ENCODE data around the gene ATRIP.

ATRIP gene

GRCh38 chr3:48435223-48435595 lies 11.3 kb upstream of the ATRIP start:
- peaks cover 52% of the 10 kb centered on the region for H3K36me3 Mint-ChIP-seq (ENCODE audit: low read depth)
- H3K4me3 Mint-ChIP-seq = no peak overlapping the region
- no peaks in the 10 kb centered on the region for H3K9me3 Mint-ChIP-seq
- H3K27me3 Mint-ChIP-seq = no peaks in the 10 kb centered on the region
- no peak for DNase-seq
- peak overlapping the region; percentile 2 for H3K27ac Mint-ChIP-seq
- H3K4me1 Mint-ChIP-seq (ENCODE audit: low read depth) = peaks cover 30% of the 10 kb centered on the region

GRCh38 chr3:48435774-48436476 lies 10.6 kb upstream of the ATRIP start:
- Mint-ChIP-seq H3K27me3 (no peaks in the 10 kb centered on the region), H3K4me1 (ENCODE audit: low read depth) (peaks cover 26% of the 10 kb centered on the region), H3K36me3 (ENCODE audit: low read depth) (peaks cover 55% of the 10 kb centered on the region), H3K9me3 (no peaks in the 10 kb centered on the region), H3K27ac (no peak overlapping the region), H3K4me3 (no peak overlapping the region)
- peak; percentile 88 for DNase-seq

DNA sequence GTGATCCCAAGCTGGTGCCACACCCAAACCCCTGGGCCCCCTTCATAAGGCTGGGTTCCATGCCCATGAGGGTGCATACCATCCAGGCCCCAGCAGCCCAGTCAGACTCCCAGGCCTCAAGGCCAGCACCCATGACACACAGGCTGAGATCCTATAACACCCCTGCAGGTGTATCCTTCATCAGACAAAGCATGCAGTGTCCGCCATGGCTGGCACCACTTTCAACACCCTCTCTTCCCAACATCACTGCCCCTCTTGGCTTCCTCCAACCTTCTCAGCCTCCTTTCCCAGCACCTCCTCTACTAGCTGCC lies 10.1 kb upstream of the ATRIP start:
- no peak for DNase-seq
- Mint-ChIP-seq H3K9me3 (no peaks in the 10 kb centered on the region), H3K4me1 (ENCODE audit: low read depth) (peaks cover 26% of the 10 kb centered on the region), H3K27me3 (no peaks in the 10 kb centered on the region), H3K27ac (no peak overlapping the region), H3K36me3 (ENCODE audit: low read depth) (peaks cover 54% of the 10 kb centered on the region), H3K4me3 (no peak overlapping the region)

- no peaks in the 10 kb centered on the region for H3K9me3 Mint-ChIP-seq
- H3K4me3 Mint-ChIP-seq = no peak overlapping the region
- no peak for DNase-seq
- H3K27me3 Mint-ChIP-seq = no peaks in the 10 kb centered on the region
- peaks cover 54% of the 10 kb centered on the region for H3K36me3 Mint-ChIP-seq (ENCODE audit: low read depth)
- H3K27ac Mint-ChIP-seq = no peak overlapping the region
- H3K4me1 Mint-ChIP-seq (ENCODE audit: low read depth) = peaks cover 31% of the 10 kb centered on the region
Observed at GRCh38 chr3:48436855-48437254, 9.7 kb upstream of the ATRIP start.

DNA sequence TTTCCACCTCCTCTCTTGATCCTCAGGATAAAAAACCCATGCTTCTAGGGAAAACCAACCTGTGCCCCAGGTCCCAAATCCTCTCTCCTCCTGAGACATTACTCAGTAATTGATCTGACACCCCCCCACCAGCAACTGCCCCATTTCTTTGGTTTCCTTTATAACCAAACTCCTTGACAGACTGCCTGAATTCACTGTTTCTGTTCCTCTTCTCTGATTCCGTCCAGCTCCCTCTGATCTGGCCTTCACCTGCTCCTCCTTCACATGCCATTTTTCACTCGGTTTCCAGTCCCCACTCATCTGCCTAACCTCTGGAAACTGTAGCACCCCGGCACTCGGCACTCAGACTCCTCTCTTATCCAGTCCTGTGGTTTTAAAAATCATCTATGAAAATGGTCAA lies 8.7 kb upstream of the ATRIP start:
- Mint-ChIP-seq H3K4me3 (no peak overlapping the region), H3K27me3 (no peaks in the 10 kb centered on the region), H3K27ac (no peak overlapping the region)

DNA sequence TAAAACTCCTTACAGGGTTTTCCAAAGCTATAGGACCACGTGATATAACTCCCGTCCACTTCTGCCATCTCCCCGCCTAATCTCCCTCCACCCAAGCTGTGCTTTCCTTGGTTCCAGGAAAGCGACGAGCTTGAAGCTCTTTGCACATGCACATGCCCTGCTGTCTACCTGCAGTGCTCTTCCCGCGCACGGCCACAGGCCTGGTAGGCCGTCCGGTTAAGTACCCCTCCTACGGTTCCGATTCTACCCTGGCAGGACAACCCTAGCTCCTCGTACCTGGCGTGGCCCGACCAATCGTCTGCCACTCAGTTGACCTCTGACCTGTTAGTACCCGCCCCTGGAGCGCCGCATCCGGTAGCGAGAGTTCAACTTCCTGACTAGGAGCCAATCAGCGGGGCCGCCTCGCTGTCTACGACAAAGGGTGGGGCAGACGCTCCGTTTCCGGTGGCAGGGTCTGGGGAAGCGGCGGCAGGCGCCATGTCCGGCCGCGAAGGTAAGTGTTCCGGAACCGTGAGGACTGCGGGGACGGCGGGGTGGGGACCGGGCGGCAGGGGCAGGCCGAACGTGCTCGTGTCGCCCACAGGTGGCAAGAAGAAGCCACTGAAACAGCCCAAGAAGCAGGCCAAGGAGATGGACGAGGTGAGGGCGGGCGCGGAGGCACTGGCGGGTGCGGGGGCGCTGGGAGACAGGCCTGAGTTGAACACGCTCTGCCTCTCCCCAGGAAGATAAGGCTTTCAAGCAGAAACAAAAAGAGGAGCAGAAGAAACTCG lies 6.5 kb upstream of the ATRIP start, which contains the start of the genes CCDC51 and TMA7:
Gene CCDC51, minus strand, starts transcription at position 300 of the 770 bp plus-strand sequence. CDS start 4,991 bp downstream, outside the sequence.
Gene TMA7, plus strand, starts transcription at position 438 of the 770 bp plus-strand sequence. Its CDS starts 40 bp downstream, at position 478.
- H3K36me3 Mint-ChIP-seq (ENCODE audit: low read depth) = peaks cover 55% of the 10 kb centered on the region
- peaks cover 40% of the 10 kb centered on the region for H3K4me1 Mint-ChIP-seq (ENCODE audit: low read depth)
- no peaks in the 10 kb centered on the region for H3K9me3 Mint-ChIP-seq
- DNase-seq = peak; percentile 99
- H3K4me3 Mint-ChIP-seq = peak within 1 kb of the TSS; percentile 94
- H3K27me3 Mint-ChIP-seq = no peaks in the 10 kb centered on the region
- H3K27ac Mint-ChIP-seq = peak within 1 kb of the TSS; percentile 97

More for the DNA sequence above, 8.7 kb upstream of the ATRIP start:
- Mint-ChIP-seq H3K9me3 (no peaks in the 10 kb centered on the region), H3K36me3 (ENCODE audit: low read depth) (peaks cover 54% of the 10 kb centered on the region), H3K4me1 (ENCODE audit: low read depth) (peaks cover 38% of the 10 kb centered on the region)
- no peak for DNase-seq

DNA sequence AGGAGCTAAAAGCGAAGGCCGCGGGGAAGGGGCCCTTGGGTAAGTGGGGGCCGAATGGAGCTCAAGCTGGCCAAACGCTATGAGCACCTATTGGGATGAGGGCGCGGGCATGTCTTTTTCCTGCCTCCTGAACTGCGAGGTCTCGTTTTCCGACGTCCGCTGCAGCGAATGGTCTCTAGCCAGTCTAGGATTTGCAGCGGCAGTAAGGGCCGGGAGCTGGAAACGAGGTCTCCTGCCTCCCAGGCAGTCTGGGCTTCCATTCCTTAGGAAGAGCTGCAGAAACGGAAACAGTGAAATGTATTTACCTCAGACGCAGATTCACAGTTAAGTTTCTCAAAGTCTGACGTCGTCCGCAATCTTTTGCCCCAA lies 6.0 kb upstream of the ATRIP start:
- Mint-ChIP-seq H3K36me3 (ENCODE audit: low read depth) (peaks cover 57% of the 10 kb centered on the region), H3K27ac (peak overlapping the region; percentile 97), H3K9me3 (no peaks in the 10 kb centered on the region), H3K4me1 (ENCODE audit: low read depth) (peaks cover 42% of the 10 kb centered on the region), H3K4me3 (peak overlapping the region; percentile 94), H3K27me3 (no peaks in the 10 kb centered on the region)
- DNase-seq = no peak

DNA sequence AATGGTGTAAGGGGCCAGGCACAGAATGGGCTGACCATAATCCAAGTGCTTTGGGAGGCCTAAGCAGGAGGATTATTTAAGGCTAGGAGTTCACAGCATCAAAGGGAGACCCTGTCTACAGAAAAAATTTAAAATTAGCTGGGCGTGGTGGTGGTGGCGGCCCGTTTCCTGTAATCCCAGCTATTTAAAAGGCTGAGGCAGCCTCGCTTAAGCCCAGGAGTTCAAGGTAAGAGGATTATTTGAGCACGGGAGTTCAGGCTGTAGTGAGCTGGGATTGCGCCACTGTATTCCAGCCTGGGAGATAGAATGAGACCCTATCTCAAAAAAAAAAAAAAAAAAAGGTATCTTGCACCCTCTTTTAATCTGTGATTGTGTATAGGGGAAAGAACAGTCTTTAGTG lies 4.6 kb upstream of the ATRIP start:
- DNase-seq = no peak
- H3K4me3 Mint-ChIP-seq = peak overlapping the region; percentile 94
- peaks cover 51% of the 10 kb centered on the region for H3K4me1 Mint-ChIP-seq (ENCODE audit: low read depth)
- no peaks in the 10 kb centered on the region for H3K27me3 Mint-ChIP-seq
- H3K36me3 Mint-ChIP-seq (ENCODE audit: low read depth) = peaks cover 68% of the 10 kb centered on the region
- peak overlapping the region; percentile 97 for H3K27ac Mint-ChIP-seq
- H3K9me3 Mint-ChIP-seq = no peaks in the 10 kb centered on the region

- Mint-ChIP-seq H3K4me1 (ENCODE audit: low read depth) (peaks cover 56% of the 10 kb centered on the region), H3K9me3 (no peaks in the 10 kb centered on the region), H3K27me3 (no peaks in the 10 kb centered on the region), H3K36me3 (ENCODE audit: low read depth) (peaks cover 89% of the 10 kb centered on the region), H3K27ac (peak overlapping the region; percentile 89), H3K4me3 (peak overlapping the region; percentile 89)
- no peak for DNase-seq
Observed at GRCh38 chr3:48445277-48445882, 1.2 kb upstream of the ATRIP start.

DNA sequence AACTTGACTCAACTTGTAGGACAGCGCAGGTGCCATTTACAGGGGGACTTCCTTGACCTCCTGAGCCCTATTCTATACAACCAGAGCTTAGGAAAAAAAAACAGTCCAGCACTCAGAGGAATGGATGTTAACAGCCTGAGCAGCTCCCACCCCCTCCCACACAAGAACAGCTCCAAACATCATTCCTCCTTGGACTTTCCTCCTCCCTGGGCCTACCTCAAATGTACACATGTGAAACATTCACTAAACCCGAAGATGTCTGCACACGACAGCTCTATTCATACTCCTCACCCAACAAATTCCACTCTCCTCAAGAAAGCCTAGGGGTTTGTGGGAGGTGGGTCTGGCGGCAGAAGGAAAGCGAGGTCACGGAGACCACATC lies 503 bp upstream of the ATRIP start:
- DNase-seq = no peak
- H3K4me1 Mint-ChIP-seq (ENCODE audit: low read depth) = peaks cover 56% of the 10 kb centered on the region
- peak overlapping the region; percentile 89 for H3K4me3 Mint-ChIP-seq
- H3K36me3 Mint-ChIP-seq (ENCODE audit: low read depth) = peaks cover 87% of the 10 kb centered on the region
- H3K27me3 Mint-ChIP-seq = no peaks in the 10 kb centered on the region
- no peaks in the 10 kb centered on the region for H3K9me3 Mint-ChIP-seq
- peak overlapping the region; percentile 89 for H3K27ac Mint-ChIP-seq

DNA sequence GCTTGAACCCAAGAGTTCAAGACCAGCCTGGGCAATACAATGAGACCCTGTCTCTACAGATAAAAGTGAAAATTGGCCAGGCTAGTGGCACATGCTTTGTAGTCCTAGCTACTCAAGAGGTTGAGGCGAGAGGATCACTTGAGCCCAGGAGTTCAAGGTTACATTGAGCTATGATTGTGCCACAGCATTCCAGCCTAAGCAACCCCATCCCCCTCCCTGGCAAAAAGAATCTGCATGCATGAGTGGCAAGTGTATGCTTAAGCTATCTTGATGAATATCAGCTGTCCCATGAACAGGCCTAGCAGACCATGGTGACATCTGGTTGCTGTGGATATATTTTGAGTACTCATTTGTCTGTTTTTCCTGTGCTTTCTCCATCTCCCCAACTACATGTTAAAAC lies 4.7 kb downstream of the ATRIP start:
- Mint-ChIP-seq H3K4me1 (ENCODE audit: low read depth) (peaks cover 22% of the 10 kb centered on the region), H3K27ac (no peak overlapping the region), H3K9me3 (no peaks in the 10 kb centered on the region), H3K36me3 (ENCODE audit: low read depth) (peaks cover 87% of the 10 kb centered on the region), H3K4me3 (no peak overlapping the region), H3K27me3 (no peaks in the 10 kb centered on the region)
- DNase-seq = no peak

DNA sequence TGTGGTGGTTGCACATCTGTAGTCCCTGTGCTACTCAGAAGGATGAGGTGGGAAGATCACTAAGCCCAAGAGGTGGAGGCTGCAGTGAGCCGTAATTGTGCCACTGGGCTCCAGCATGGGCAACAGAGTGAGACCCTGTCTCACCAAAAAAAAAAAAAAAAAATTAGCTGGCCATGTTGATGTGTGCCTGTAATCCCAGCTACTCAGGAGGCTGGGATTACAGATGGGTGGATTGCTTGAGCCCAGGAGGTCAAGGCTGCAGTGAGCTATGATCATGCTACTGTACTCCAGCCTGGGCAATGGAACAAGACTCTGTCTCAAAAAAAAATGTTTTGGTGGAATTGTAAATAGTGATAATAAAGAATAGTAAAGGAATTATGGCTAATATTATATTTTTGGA lies 9.9 kb downstream of the ATRIP start:
- Mint-ChIP-seq H3K4me1 (ENCODE audit: low read depth) (peaks cover 2% of the 10 kb centered on the region), H3K9me3 (no peaks in the 10 kb centered on the region), H3K27me3 (no peaks in the 10 kb centered on the region), H3K4me3 (no peak overlapping the region), H3K27ac (no peak overlapping the region), H3K36me3 (ENCODE audit: low read depth) (peaks cover 88% of the 10 kb centered on the region)
- DNase-seq = no peak

DNA sequence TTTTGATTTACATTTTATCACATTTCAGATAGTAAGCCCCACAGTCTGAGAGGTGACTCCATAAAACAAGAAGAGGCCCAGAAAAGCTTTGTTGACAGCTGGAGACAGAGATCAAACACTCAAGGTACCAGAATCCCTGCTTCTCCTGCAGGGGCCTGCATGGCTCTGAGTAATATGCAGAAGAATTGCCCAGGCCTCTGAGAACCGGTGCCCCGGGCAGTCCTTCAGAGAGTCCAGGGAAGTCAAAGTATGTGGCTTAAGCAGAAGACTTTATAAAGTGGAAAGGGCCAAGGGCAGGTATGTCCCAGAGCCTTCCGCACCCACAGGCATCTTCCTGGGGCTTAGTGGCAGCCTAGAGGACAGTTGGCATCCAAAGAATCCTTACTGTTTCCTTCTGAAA lies 12.8 kb downstream of the ATRIP start:
- no peak overlapping the region for H3K4me3 Mint-ChIP-seq
- DNase-seq = no peak
- H3K36me3 Mint-ChIP-seq (ENCODE audit: low read depth) = peaks cover 69% of the 10 kb centered on the region
- H3K4me1 Mint-ChIP-seq (ENCODE audit: low read depth) = peaks cover 2% of the 10 kb centered on the region
- H3K9me3 Mint-ChIP-seq = no peaks in the 10 kb centered on the region
- no peak overlapping the region for H3K27ac Mint-ChIP-seq
- no peaks in the 10 kb centered on the region for H3K27me3 Mint-ChIP-seq

DNA sequence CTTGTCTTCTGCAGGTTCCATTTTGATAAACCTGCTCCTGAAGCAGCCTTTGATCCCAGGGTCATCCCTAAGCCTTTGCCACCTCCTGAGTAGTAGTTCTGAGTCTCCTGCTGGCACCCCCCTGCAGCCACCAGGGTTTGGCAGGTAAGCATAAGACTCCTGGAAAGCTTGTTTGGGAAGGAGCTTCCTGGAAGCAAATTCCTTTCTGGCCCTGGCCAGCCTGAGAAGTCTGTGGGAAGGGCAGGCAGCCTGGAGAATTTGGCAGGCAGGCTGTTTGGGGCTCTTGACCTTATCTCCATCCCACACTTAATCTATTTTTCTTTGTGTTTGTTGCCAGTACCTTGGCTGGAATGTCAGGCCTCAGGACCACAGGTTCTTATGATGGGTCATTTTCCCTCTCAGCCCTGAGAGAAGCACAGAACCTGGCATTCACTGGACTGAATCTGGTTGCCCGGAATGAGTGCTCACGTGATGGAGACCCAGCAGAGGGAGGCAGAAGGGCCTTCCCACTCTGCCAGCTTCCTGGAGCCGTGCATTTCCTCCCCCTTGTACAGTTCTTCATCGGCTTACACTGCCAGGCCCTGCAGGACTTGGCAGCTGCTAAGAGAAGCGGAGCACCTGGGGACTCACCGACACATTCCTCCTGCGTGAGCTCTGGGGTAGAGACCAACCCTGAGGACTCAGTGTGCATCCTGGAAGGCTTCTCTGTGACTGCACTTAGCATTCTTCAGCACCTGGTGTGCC lies 13.4 kb downstream of the ATRIP start:
- Mint-ChIP-seq H3K4me1 (ENCODE audit: low read depth) (peaks cover 2% of the 10 kb centered on the region), H3K27ac (no peak overlapping the region), H3K27me3 (no peaks in the 10 kb centered on the region), H3K9me3 (no peaks in the 10 kb centered on the region), H3K4me3 (no peak overlapping the region), H3K36me3 (ENCODE audit: low read depth) (peaks cover 67% of the 10 kb centered on the region)
- no peak for DNase-seq

Data from activated T-cell treated with anti-CD3 and anti-CD28 coated beads, Interleukin-2, amount 50 U/mL, for 24 hours (primary cell).